Gastrocnemius medialis (tissue), 4 donors: ENCODE data around the gene ZMIZ2.

Experiments
- CTCF ChIP-seq, 5 experiments: fragments of 450-650 bp in 3 of 5; fragments of 200-600 bp in 2 of 5; sonication (generic) in 2 of 5; IDR thresholded peaks in 4 of 5; conservative IDR thresholded peaks in 1 of 5; 1 replicate in 4 of 5; 2 replicates in 1 of 5; pipeline ENCODE4 v1.5.1; 2016 to 2019; ENCODE audit warnings: antibody characterized with exemption in 5 of 5, mild to moderate bottlenecking in 3 of 5, moderate library complexity in 3 of 5
- POLR2A ChIP-seq, 2 donors: fragments of 450-650 bp; IDR thresholded peaks; one replicate each; pipeline ENCODE4 v1.6.1; 2017; ENCODE audit warnings: antibody characterized with exemption in 2 of 2, mild to moderate bottlenecking in 2 of 2, moderate library complexity in 2 of 2

- TF ChIP-seq CTCF (IDR thresholded peaks at IDR 0.05 in 4 of 5, conservative IDR thresholded peaks at IDR 0.05 in 1 of 5) (no peak), POLR2A (IDR thresholded peaks at IDR 0.05) (no peak)
Observed at GRCh38 chr7:44724276-44724675, 24.4 kb upstream of the ZMIZ2 start.
